Keratinocyte (primary cell): ENCODE data around the gene TXK. TPM values are rescaled to one million over a fixed set of nuclear protein-coding genes. Genes with fewer than 3 reads are reported as not detected.

Experiments
- DNase-seq: peaks from one replicate; pipeline ENCODE4 v3.0.0-alpha.2; 2011; ENCODE audit warnings: low read depth, missing footprints, low spot score
- FAIRE-seq: peaks from 2 replicates; lab custom pipeline; 2011; peaks lifted over from hg19 to GRCh38; lab: Jason Lieb, UNC
- H2AFZ ChIP-seq: 2 replicates; pipeline ENCODE4 v1.6.0; 2012; ENCODE audit warnings: low read length, control low read depth, inconsistent platforms; ENCODE audit not compliant: control insufficient read depth
- H3K27ac ChIP-seq: 2 replicates; pipeline ENCODE4 v1.5.1; 2011; ENCODE audit warnings: low read length; ENCODE audit not compliant: control insufficient read depth, insufficient read depth
- H3K27me3 ChIP-seq: 3 replicates; pipeline ENCODE4 v1.6.0; 2011; ENCODE audit warnings: low read length; ENCODE audit not compliant: control insufficient read depth, insufficient read depth; ENCODE audit errors: extremely low read depth
- H3K36me3 ChIP-seq, 2 experiments: 2 replicates in 1 of 2; 3 replicates in 1 of 2; pipeline ENCODE4 v1.5.1; 2011; ENCODE audit warnings: low read length in 2 of 2, mild to moderate bottlenecking in 1 of 2; ENCODE audit not compliant: control insufficient read depth in 2 of 2, insufficient read depth in 2 of 2; ENCODE audit errors: extremely low read depth in 1 of 2
- H3K4me1 ChIP-seq: 3 replicates; pipeline ENCODE4 v1.5.1; 2011; ENCODE audit warnings: low read length; ENCODE audit not compliant: control insufficient read depth, insufficient read depth; ENCODE audit errors: extremely low read depth
- H3K4me2 ChIP-seq: 3 replicates; pipeline ENCODE4 v1.6.0; 2011; ENCODE audit warnings: low read depth, low read length; ENCODE audit not compliant: control insufficient read depth, insufficient read depth; ENCODE audit errors: extremely low read depth
- H3K4me3 ChIP-seq, 3 experiments: fragments of 200-600 bp in 1 of 3; sonication (generic) in 1 of 3; 2 replicates in 2 of 3; 3 replicates in 1 of 3; pipeline ENCODE4 v1.5.1; 2011 to 2016; ENCODE audit warnings: low read length in 3 of 3, mild to moderate bottlenecking in 3 of 3, control low read depth in 2 of 3, inconsistent platforms in 1 of 3, low read depth in 1 of 3, mixed read lengths in 1 of 3, mixed run types in 1 of 3, moderate library complexity in 1 of 3; ENCODE audit not compliant: control insufficient read depth in 2 of 3, insufficient read depth in 2 of 3; ENCODE audit errors: extremely low read depth in 1 of 3
- H3K79me2 ChIP-seq: 2 replicates; pipeline ENCODE4 v1.6.0; 2012; ENCODE audit warnings: low read length; ENCODE audit not compliant: control insufficient read depth, insufficient read depth
- H3K9ac ChIP-seq: 3 replicates; pipeline ENCODE4 v1.6.0; 2011; ENCODE audit warnings: low read length; ENCODE audit not compliant: control insufficient read depth, insufficient read depth; ENCODE audit errors: extremely low read depth
- H3K9me1 ChIP-seq: 3 replicates; pipeline ENCODE4 v1.6.0; 2011; ENCODE audit warnings: low read length; ENCODE audit not compliant: control insufficient read depth, insufficient read depth; ENCODE audit errors: extremely low read depth
- H3K9me3 ChIP-seq: 2 replicates; pipeline ENCODE4 v1.5.1; 2012; ENCODE audit warnings: low read depth, low read length; ENCODE audit not compliant: control insufficient read depth
- H4K20me1 ChIP-seq: 3 replicates; pipeline ENCODE4 v1.6.0; 2011; ENCODE audit warnings: low read length; ENCODE audit not compliant: control insufficient read depth, insufficient read depth; ENCODE audit errors: extremely low read depth
- CTCF ChIP-seq, 3 experiments: IDR thresholded peaks in 1 of 3; conservative IDR thresholded peaks in 1 of 3; optimal IDR thresholded peaks in 1 of 3; 2 replicates in 2 of 3; 3 replicates in 1 of 3; pipeline versions ENCODE3 to v1.5.1; 2011; ENCODE audit warnings: low read length in 3 of 3, mild to moderate bottlenecking in 3 of 3, moderate library complexity in 2 of 3, control low read depth in 1 of 3, inconsistent platforms in 1 of 3; ENCODE audit not compliant: insufficient read depth in 2 of 3; ENCODE audit errors: extremely low read depth in 1 of 3
- EZH2 ChIP-seq: IDR thresholded peaks from one replicate; pipeline ENCODE4 v1.6.1; 2012; ENCODE audit warnings: inconsistent platforms, mild to moderate bottlenecking, low read length, moderate library complexity
- dilution Hi-C: fragments of 300-500 bp; cut with MboI; formaldehyde crosslinking; loops from one replicate; pipeline ENCODE4 v1.7.0; 2020; ENCODE audit warnings: low sequenced_read_pairs; ENCODE audit not compliant: extremely low pct_ligation_motif_present
- polyA plus RNA-seq, 5 experiments: library from polyadenylated mRNA; depleted of rRNA in 3 of 5; stranded (reverse) in 3 of 5; stranded (forward) in 1 of 5; unstranded in 1 of 5; fragments of >200 nt; gene quantifications; 1 replicate in 1 of 5; 2 replicates in 3 of 5; 3 replicates in 1 of 5; pipeline versions ENCODE4 v1.2.1 to v1.2.3, GENCODE V29; 2011 to 2012; ENCODE audit warnings: missing spikeins in 2 of 5, low read depth in 1 of 5, low replicate concordance in 1 of 5

The TXK gene
- polyA plus RNA-seq, 1 donor (not counting 4 experiments of a cell fraction or from before 2014, with no cell fraction given) = 0.12 TPM

- dilution Hi-C loops = no loop called here
- H3K4me3 ChIP-seq = no peak overlapping the region
- no peaks in the 10 kb centered on the region for H3K9me3 ChIP-seq
- no peak overlapping the region for H2AFZ ChIP-seq
- FAIRE-seq (no peak), DNase-seq (no peak)
- no peaks in the 10 kb centered on the region for H4K20me1 ChIP-seq
- no peaks in the 10 kb centered on the region for H3K36me3 ChIP-seq
- H3K27ac ChIP-seq = no peak overlapping the region
- H3K79me2 ChIP-seq = no peaks in the 10 kb centered on the region
- H3K9me1 ChIP-seq = no peaks in the 10 kb centered on the region
- no peak overlapping the region for H3K4me2 ChIP-seq
- no peak for TF ChIP-seq EZH2
- no peak for TF ChIP-seq CTCF (optimal IDR thresholded peaks at IDR 0.05 in 1 of 3, IDR thresholded peaks at IDR 0.05 in 1 of 3, conservative IDR thresholded peaks at IDR 0.05 in 1 of 3; ENCODE audit: extremely low read depth in 1 of 3, insufficient read depth in 2 of 3, low read length in 3 of 3)
- peaks cover 15% of the 10 kb centered on the region for H3K4me1 ChIP-seq
- H3K27me3 ChIP-seq = no peaks in the 10 kb centered on the region
- no peak overlapping the region for H3K9ac ChIP-seq
These were observed 2.3 kb downstream of the TXK start for GRCh38 chr4:48131736-48132135.

GRCh38 chr4:48130100-48130499 lies 4.0 kb downstream of the TXK start:
- dilution Hi-C loops = no loop called here
- Histone ChIP-seq H4K20me1 (no peaks in the 10 kb centered on the region), H3K27ac (no peak overlapping the region), H3K79me2 (no peaks in the 10 kb centered on the region), H3K9me3 (no peaks in the 10 kb centered on the region), H3K4me3 (no peak overlapping the region), H3K4me2 (no peak overlapping the region), H3K27me3 (no peaks in the 10 kb centered on the region), H3K4me1 (peaks cover 15% of the 10 kb centered on the region), H3K9me1 (no peaks in the 10 kb centered on the region), H3K36me3 (no peaks in the 10 kb centered on the region), H2AFZ (no peak overlapping the region), H3K9ac (no peak overlapping the region)
- no peak for DNase-seq
- TF ChIP-seq EZH2 (no peak), CTCF (optimal IDR thresholded peaks at IDR 0.05 in 1 of 3, IDR thresholded peaks at IDR 0.05 in 1 of 3, conservative IDR thresholded peaks at IDR 0.05 in 1 of 3; ENCODE audit: extremely low read depth in 1 of 3, insufficient read depth in 2 of 3, low read length in 3 of 3) (no peak)
- FAIRE-seq = no peak
